Thymus (tissue), 11 donors: ENCODE results near the gene SYNJ2. TPM values are rescaled to one million over a fixed set of nuclear protein-coding genes. Genes with fewer than 3 reads are reported as not detected.
A peak's percentile ranks its signal among the peaks of the same experiment; 100 is the strongest.

Experiments
- DNase-seq, 9 donors: peaks; one replicate each; pipeline ENCODE4 v3.0.0-alpha.2; 2013; ENCODE audit warnings: low spot score in 9 of 9, low read depth in 6 of 9, missing footprints in 1 of 9
- H3K27ac ChIP-seq, 2 donors: one replicate each; pipeline ENCODE4 v1.5.1; 2013; ENCODE audit warnings: control low read depth in 1 of 2, low read depth in 1 of 2, low read length in 1 of 2, mild to moderate bottlenecking in 1 of 2, moderate library complexity in 1 of 2
- H3K27me3 ChIP-seq, 2 donors: one replicate each; pipeline ENCODE4 v1.5.1; 2013; ENCODE audit warnings: low read length in 1 of 2; ENCODE audit not compliant: control insufficient read depth in 2 of 2, insufficient read depth in 1 of 2
- H3K36me3 ChIP-seq, 2 donors: one replicate each; pipeline ENCODE4 v1.5.1; 2013; ENCODE audit warnings: low read length in 1 of 2, mild to moderate bottlenecking in 1 of 2, moderate library complexity in 1 of 2; ENCODE audit not compliant: control insufficient read depth in 2 of 2, insufficient read depth in 2 of 2
- H3K4me1 ChIP-seq, 2 donors: one replicate each; pipeline ENCODE4 v1.5.1; 2013; ENCODE audit warnings: low read length in 2 of 2; ENCODE audit not compliant: control insufficient read depth in 2 of 2, insufficient read depth in 2 of 2
- H3K4me3 ChIP-seq, 2 donors: one replicate each; pipeline ENCODE4 v1.5.1; 2013; ENCODE audit warnings: low read length in 2 of 2, control low read depth in 1 of 2, mild to moderate bottlenecking in 1 of 2
- H3K9me3 ChIP-seq, 2 donors: one replicate each; pipeline ENCODE4 v1.5.1; 2013; ENCODE audit warnings: low read length in 1 of 2, mild to moderate bottlenecking in 1 of 2; ENCODE audit not compliant: control insufficient read depth in 2 of 2, insufficient read depth in 1 of 2
- WGBS: extraction: QIAGEN DNeasy Blood & Tissue Kit; methylation state at CpG from one replicate; pipeline ENCODE4 v1.1.7; 2013; 5-methylcytosine and 5-hydroxymethylcytosine counted together
- polyA plus RNA-seq: library from polyadenylated mRNA; stranded (reverse); fragments of 200-250 nt; gene quantifications from one replicate; pipeline ENCODE4 v1.2.3, GENCODE V29; 2013
- total RNA-seq: library from RNA; stranded (reverse); fragments of 120-200 nt; gene quantifications from one replicate; pipeline ENCODE4 v1.2.4, GENCODE V29; 2013
- donor health status: healthy.

SYNJ2 gene
- total and polyA plus RNA-seq, 2 donors = 5.7 to 8.2 TPM

GRCh38 chr6:158046201-158047126 is 64.8 kb downstream of the SYNJ2 start:
- Histone ChIP-seq H3K27me3 (no peaks in the 10 kb centered on the region), H3K4me3 (no peak overlapping the region), H3K36me3 (peaks cover 11 to 14% of the 10 kb centered on the region in 2 donors), H3K27ac (peak overlapping the region; percentile 68 to 69), H3K4me1 (peaks cover 16 to 37% of the 10 kb centered on the region in 2 donors), H3K9me3 (peaks cover 1 to 5% of the 10 kb centered on the region in 2 donors)
- peak in 4 of 9 donors; percentile 21 to 63 (median 30) for DNase-seq
- 49% methylated on average over 20 of the region's 20 CpGs for WGBS

GRCh38 chr6:158047127-158047518 is 65.5 kb downstream of the SYNJ2 start:
- Histone ChIP-seq H3K27ac (peak overlapping the region in 1 of 2 donors; percentile 40), H3K36me3 (peaks cover 11 to 14% of the 10 kb centered on the region in 2 donors), H3K4me1 (peaks cover 16 to 37% of the 10 kb centered on the region in 2 donors), H3K27me3 (no peaks in the 10 kb centered on the region), H3K4me3 (no peak overlapping the region), H3K9me3 (peaks cover 1 to 5% of the 10 kb centered on the region in 2 donors)
- 26% methylated on average over 10 of the region's 10 CpGs for WGBS
- DNase-seq = peak in 3 of 9 donors; percentile 26 to 69 (median 26)

GRCh38 chr6:158047563-158048323 is 66.1 kb downstream of the SYNJ2 start:
- Histone ChIP-seq H3K27ac (no peak overlapping the region), H3K4me1 (peaks cover 16 to 37% of the 10 kb centered on the region in 2 donors), H3K9me3 (peaks cover 1 to 5% of the 10 kb centered on the region in 2 donors), H3K4me3 (no peak overlapping the region), H3K36me3 (peaks cover 10% of the 10 kb centered on the region in 2 donors), H3K27me3 (no peaks in the 10 kb centered on the region)
- no peak for DNase-seq
- WGBS = 87% methylated on average over 9 of the region's 9 CpGs

GRCh38 chr6:158048589-158048988 is 66.9 kb downstream of the SYNJ2 start:
- no peak overlapping the region for H3K27ac ChIP-seq
- peaks cover 0 to 5% of the 10 kb centered on the region in 2 donors for H3K9me3 ChIP-seq
- H3K4me1 ChIP-seq = peaks cover 16 to 37% of the 10 kb centered on the region in 2 donors
- no peak for DNase-seq
- H3K36me3 ChIP-seq = peaks cover 6 to 9% of the 10 kb centered on the region in 2 donors
- no peaks in the 10 kb centered on the region for H3K27me3 ChIP-seq
- WGBS = 98% methylated on average over 7 of the region's 7 CpGs
- H3K4me3 ChIP-seq = no peak overlapping the region

- Histone ChIP-seq H3K27ac (no peak overlapping the region), H3K27me3 (no peaks in the 10 kb centered on the region), H3K4me1 (peaks cover 16 to 37% of the 10 kb centered on the region in 2 donors), H3K9me3 (peaks cover 0 to 5% of the 10 kb centered on the region in 2 donors), H3K36me3 (peaks cover 0 to 3% of the 10 kb centered on the region in 2 donors), H3K4me3 (no peak overlapping the region)
- WGBS = 96% methylated on average over 17 of the region's 17 CpGs
- DNase-seq = no peak
These were observed 67.7 kb downstream of the SYNJ2 start for GRCh38 chr6:158049055-158050028.

GRCh38 chr6:158050107-158050735 is 68.6 kb downstream of the SYNJ2 start:
- 82% methylated on average over 8 of the region's 8 CpGs for WGBS
- no peak overlapping the region for H3K4me3 ChIP-seq
- H3K36me3 ChIP-seq = peaks cover 0 to 3% of the 10 kb centered on the region in 2 donors
- DNase-seq = no peak
- H3K27me3 ChIP-seq = no peaks in the 10 kb centered on the region
- peaks cover 0 to 4% of the 10 kb centered on the region in 2 donors for H3K9me3 ChIP-seq
- H3K27ac ChIP-seq = no peak overlapping the region
- peaks cover 16 to 37% of the 10 kb centered on the region in 2 donors for H3K4me1 ChIP-seq

- H3K4me3 ChIP-seq = no peak overlapping the region
- H3K27ac ChIP-seq = no peak overlapping the region
- no peaks in the 10 kb centered on the region for H3K9me3 ChIP-seq
- peaks cover 0 to 3% of the 10 kb centered on the region in 2 donors for H3K36me3 ChIP-seq
- 96% methylated on average over 4 of the region's 4 CpGs for WGBS
- DNase-seq = no peak
- H3K4me1 ChIP-seq = peaks cover 16 to 32% of the 10 kb centered on the region in 2 donors
- no peaks in the 10 kb centered on the region for H3K27me3 ChIP-seq
These were observed 69.3 kb downstream of the SYNJ2 start for GRCh38 chr6:158050955-158051354.

- Histone ChIP-seq H3K9me3 (no peaks in the 10 kb centered on the region), H3K27me3 (no peaks in the 10 kb centered on the region), H3K36me3 (peaks cover 0 to 3% of the 10 kb centered on the region in 2 donors), H3K4me1 (peaks cover 7 to 22% of the 10 kb centered on the region in 2 donors), H3K4me3 (no peak overlapping the region), H3K27ac (no peak overlapping the region)
- WGBS = 96% methylated on average over 2 of the region's 2 CpGs
- DNase-seq = no peak
These were observed 70.3 kb downstream of the SYNJ2 start for GRCh38 chr6:158051968-158052367.
